NCI-H2196 (cell line): ENCODE measurements around the gene RNU1-3.
A peak's percentile ranks its signal among the peaks of the same experiment; 100 is the strongest.
"Not testable (repeated sequence)": the region's sequence is repeated elsewhere in the genome, so short reads cannot be mapped to it uniquely, and the experiment has no call there.

ENCODE experiments used
- DNase-seq: peaks from one replicate; lab custom pipeline; 2025; ENCODE audit not compliant: unreplicated experiment; lab: John Stamatoyannopoulos, UW

Gene RNU1-3

GRCh38 chr1:16666502-16667413 is at the start of gene RNU1-3:
TSS of gene RNU1-3 (minus strand) at chr1:16666948.
- DNase-seq = not testable (repeated sequence)

- DNase-seq = not testable (repeated sequence)
Measured at GRCh38 chr1:16713480-16713879, 46.7 kb upstream of the RNU1-3 start.

DNA sequence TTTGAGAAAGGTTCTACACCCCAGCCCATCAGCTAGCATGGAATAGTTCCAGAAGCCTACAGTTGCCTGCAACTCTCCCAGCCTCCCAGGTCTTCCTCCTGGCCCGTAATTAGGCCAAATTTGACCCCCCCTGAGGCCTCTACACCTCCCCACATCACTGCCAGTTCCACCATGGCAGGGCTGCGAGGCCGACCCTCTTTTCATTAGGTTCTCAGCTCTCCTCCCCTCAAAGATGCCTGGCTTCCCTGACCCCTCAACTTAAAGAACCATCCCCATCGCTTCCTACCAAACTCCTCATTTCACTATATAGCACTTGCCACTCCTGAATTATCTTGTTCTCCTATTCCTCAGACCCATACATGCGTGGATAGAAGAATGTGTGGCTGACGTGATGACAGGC is 46.2 kb upstream of the RNU1-3 start:
- not testable (repeated sequence) for DNase-seq

DNA sequence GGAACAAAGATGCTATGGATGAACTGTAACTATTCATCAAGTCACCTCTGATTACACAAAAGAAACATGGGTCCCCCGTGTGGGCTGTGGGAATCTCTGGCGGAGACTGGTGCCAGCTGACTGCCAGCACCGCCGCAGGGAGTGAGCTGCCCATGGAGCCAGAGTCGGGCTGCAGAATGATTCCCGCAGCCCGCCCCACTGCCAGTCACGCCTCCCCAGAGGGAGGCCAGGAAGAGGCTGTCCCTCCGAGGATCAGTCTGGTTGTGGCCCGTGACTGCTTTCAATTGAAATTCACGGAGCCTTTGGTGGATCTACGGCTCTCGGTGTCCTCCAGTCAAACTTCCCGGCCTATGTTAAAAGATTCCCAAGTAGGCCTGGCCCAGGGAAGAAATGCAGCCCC is 45.8 kb upstream of the RNU1-3 start:
- not testable (repeated sequence) for DNase-seq

DNA sequence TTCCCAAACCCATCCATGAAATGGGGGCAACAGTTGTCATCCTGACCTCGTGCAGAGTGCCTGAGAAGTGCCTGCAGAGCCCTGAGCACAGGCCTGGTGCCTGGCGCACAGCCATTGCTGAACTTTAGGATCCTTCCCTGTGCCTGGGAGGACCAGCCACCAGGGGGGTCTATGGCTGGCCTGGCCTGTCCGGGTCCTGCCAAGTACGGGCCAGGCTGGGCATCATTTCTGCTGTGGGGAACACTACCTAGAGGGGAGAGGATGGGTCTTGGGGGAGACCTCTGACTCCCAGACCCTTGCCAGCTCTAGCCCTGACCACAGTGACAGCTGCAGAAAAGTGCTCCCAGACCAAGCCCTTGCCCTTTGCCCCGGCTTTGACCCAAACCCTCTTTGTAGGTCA is 45.4 kb upstream of the RNU1-3 start:
- DNase-seq = not testable (repeated sequence)

GRCh38 chr1:16710618-16711017 is 43.9 kb upstream of the RNU1-3 start:
- not testable (repeated sequence) for DNase-seq

- not testable (repeated sequence) for DNase-seq
Measured at GRCh38 chr1:16709659-16710087, 42.9 kb upstream of the RNU1-3 start.

- DNase-seq = not testable (repeated sequence)
Measured at GRCh38 chr1:16708704-16709103, 42.0 kb upstream of the RNU1-3 start.

DNA sequence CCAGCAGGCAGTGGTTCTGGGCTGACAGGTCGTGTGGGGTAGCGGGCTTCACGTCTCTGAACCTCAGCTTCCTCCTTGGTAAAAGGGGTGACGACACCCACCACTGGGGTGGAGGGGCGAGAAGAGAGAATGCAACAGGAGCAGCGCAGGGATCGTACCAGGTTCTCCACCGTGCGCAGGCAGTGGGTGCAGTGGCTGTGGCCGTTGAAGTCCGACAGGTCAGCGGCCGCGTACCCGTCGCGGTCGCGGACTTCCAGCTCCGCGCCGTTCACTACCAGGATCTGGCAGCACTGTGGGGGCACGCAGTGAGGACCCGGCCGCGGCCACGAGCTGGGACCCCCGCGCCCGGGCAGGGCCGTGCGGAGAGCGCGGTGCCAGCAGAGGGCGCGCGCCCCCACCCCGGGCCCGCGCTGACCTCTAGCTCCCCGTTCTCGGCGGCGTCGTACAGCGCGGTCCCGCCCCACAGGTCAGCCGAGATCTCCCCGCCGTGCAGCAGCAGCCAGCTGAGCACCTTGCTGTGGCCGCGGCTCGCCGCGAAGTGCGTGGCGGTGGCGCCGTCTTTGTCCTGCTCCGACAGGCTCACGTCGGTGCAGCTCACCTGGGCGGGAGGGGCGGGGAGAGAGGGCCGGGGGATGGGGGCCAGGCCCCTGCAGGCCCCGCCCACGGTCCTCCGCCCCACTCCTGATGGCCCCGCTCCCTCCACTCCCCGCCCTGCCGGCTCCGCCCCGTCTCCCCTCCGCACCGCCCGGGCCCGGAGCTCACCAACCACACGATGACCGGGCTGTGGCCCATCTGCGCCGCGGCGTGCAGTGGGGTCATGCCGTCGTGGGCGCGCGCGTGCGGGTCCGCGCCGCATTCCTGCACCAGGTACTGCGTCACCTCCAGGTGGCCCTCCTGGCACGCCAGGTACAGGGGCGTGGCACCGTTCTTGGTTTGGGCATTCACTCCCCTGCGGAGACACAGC is 40.7 kb upstream of the RNU1-3 start:
- DNase-seq = not testable (repeated sequence)

DNA sequence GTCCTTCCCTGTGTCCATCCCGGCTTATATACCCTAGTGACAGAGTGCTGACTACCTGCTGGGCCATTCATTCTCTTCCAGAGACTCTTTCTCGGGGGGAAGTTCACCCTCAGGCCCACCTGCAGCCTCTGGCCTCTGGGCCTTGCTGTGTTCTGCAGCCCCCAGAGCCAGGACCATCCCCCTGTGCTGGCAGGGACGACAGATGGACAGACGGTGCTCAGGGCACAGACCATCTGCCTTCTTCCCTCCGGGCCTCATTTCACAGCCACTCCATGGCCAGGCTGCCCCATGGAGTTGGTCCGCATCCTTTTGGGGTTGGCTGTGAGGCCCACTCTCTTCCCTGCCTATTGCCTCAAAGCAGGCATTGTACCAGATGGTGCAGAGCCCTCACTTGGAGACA is 39.6 kb upstream of the RNU1-3 start:
- not testable (repeated sequence) for DNase-seq

- not testable (repeated sequence) for DNase-seq
Measured at GRCh38 chr1:16704502-16705100, 37.9 kb upstream of the RNU1-3 start.

GRCh38 chr1:16704076-16704475 is 37.3 kb upstream of the RNU1-3 start:
- not testable (repeated sequence) for DNase-seq

DNA sequence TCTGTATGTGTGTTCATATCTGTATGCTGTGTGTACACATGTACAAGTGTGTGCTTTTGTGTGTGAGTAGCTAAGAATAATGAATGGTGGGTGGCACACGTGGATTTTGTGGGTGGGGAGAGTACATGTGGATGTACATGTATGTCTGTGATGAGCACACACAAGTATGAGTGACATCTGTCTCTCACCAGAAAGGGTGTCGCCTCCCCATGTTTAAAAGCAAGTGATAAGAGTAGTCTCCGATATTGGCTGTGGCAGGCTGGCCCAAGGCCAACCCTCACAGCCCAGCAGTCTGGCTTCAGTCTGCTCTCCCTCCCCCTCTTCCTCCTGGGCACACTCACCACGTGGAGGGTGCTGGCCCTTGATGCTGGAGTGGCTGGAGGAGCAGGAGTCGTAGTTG is 36.9 kb upstream of the RNU1-3 start:
- not testable (repeated sequence) for DNase-seq

GRCh38 chr1:16703141-16703540 is 36.4 kb upstream of the RNU1-3 start:
- DNase-seq = not testable (repeated sequence)

GRCh38 chr1:16702280-16702679 is 35.5 kb upstream of the RNU1-3 start:
- peak; percentile 22 for DNase-seq

GRCh38 chr1:16701189-16701588 is 34.4 kb upstream of the RNU1-3 start:
- not testable (repeated sequence) for DNase-seq

DNA sequence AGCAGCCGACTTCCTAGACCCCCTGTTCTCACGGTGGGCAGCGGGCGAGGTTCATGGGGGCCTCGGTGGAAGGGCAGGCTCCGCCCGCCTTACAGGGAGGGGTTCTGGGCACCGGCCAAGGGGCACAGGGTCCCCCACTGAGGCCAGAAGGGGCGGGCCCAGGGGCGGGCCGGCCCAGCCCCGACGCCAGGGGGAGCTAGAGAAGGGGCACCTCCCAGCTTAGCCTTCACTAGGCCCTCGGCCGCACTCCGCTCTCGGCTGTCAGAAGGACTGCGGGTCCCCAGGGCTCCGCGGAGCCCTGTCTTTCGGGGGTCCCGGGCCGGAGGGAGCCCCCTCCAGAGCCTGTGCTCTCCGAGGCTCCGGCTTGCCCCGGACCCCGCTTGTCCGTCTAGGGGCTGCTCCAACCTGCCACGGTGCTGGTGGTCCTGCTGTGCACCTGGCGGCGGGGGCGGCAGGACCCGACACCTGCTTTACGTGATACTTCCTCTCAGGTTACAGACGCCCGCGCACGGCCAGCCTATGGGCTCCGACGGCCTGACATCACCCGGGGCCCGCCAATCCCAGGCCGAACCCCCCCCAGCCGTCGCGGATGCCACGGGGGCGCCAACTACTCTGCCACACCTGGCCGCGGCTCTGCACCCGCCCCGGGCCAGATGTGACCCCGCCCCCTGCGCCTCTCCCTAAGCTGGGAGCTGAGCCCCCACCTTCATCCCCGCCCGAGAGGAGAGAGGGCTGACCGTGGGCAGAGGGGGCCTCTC is 33.6 kb upstream of the RNU1-3 start:
- not testable (repeated sequence) for DNase-seq

GRCh38 chr1:16699440-16699839 is 32.7 kb upstream of the RNU1-3 start:
- not testable (repeated sequence) for DNase-seq

GRCh38 chr1:16697152-16697551 is 30.4 kb upstream of the RNU1-3 start:
- not testable (repeated sequence) for DNase-seq

GRCh38 chr1:16696507-16697150 is 29.9 kb upstream of the RNU1-3 start:
- not testable (repeated sequence) for DNase-seq
